ENCODE measurements around the gene ZSWIM4. TPM values are rescaled to one million over a fixed set of nuclear protein-coding genes. Genes with fewer than 3 reads are reported as not detected.
A peak's percentile ranks its signal among the peaks of the same experiment; 100 is the strongest.

Gene ZSWIM4
- total and polyA plus RNA-seq, 8 donors, result 2.2 to 14.0 (median 3.9) TPM

DNA sequence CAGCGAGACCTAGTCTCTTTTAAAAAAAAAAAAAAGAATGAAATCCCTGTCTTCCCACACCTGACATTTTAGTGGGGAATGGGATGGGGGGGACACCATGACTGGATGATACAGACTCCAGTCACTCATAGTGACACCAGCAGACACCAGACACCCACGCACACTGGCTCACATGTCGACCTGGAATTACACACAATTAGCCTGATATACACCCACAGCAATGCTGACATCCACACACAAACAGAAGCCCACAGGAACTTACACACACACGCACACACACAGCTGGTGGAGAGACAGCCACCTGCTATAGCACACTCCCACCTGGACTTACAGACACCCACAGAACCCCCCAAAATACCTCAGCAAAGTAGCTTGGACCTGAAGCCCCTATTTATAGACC is 73.4 kb downstream of the ZSWIM4 start:
- WGBS, 5 donors, result 77 to 93% (median 80%) methylated on average over 2 to 4 of the region's 4 CpGs
- Histone ChIP-seq H3K9me3 (no peaks in the 10 kb centered on the region), H3K4me3 (no peak overlapping the region), H3K27ac (no peak overlapping the region), H3K36me3 (no peaks in the 10 kb centered on the region), H3K4me1 (peaks cover 15 to 39% (median 31%) of the 10 kb centered on the region in 4 donors), H3K27me3 (peaks cover 0 to 43% (median 9%) of the 10 kb centered on the region in 3 donors)
- intact Hi-C loops (cut with DNase I; ENCODE audit: low total_unique reads), result loop anchor here (10.0 kb wide), 1 partner anchor 274 kb away; no protein-coding TSS in a partner anchor
- TF ChIP-seq CTCF (IDR thresholded peaks at IDR 0.05) (no peak), POLR2AphosphoS5 (IDR thresholded peaks at IDR 0.05) (no peak), POLR2A (IDR thresholded peaks at IDR 0.05) (no peak), EP300 (IDR thresholded peaks at IDR 0.05) (no peak)
- no peak for DNase-seq

GRCh38 chr19:13869281-13869680 is 74.0 kb downstream of the ZSWIM4 start:
- H3K9me3 ChIP-seq, result no peaks in the 10 kb centered on the region
- DNase-seq, result no peak
- peaks cover 0 to 40% (median 9%) of the 10 kb centered on the region in 3 donors for H3K27me3 ChIP-seq
- no peak overlapping the region for H3K4me3 ChIP-seq
- intact Hi-C loops (cut with DNase I; ENCODE audit: low total_unique reads), result loop anchor here (10.0 kb wide), 1 partner anchor 274 kb away; no protein-coding TSS in a partner anchor
- 76 to 84% (median 78%) methylated on average over 11 to 13 of the region's 13 CpGs for WGBS, 5 donors
- H3K36me3 ChIP-seq, result no peaks in the 10 kb centered on the region
- no peak overlapping the region for H3K27ac ChIP-seq
- peaks cover 15 to 34% (median 29%) of the 10 kb centered on the region in 4 donors for H3K4me1 ChIP-seq
- TF ChIP-seq EP300 (IDR thresholded peaks at IDR 0.05) (no peak), POLR2A (IDR thresholded peaks at IDR 0.05) (no peak), CTCF (IDR thresholded peaks at IDR 0.05) (no peak), POLR2AphosphoS5 (IDR thresholded peaks at IDR 0.05) (no peak)

DNA sequence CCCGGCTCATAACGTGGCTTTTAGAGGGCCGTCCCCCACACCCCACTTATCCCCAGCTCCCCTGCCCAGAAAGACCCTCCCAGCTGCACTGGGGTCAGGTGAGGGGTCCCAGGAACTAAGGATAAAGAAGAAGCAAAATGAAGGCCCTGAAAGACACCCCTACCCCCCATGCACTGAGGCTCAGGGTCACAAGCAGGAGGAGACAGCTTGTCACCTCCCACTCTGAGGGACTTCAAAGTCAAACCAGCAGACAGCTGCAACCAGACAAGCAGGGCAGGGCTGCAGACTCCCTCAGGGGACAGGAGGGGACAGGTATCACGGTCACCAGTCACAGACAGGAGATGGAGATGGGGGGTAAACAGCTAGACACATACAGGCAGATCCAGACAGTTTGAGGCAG is 75.6 kb downstream of the ZSWIM4 start:
- no peak for TF ChIP-seq CTCF (IDR thresholded peaks at IDR 0.05)
- no peak for TF ChIP-seq EP300 (IDR thresholded peaks at IDR 0.05)
- TF ChIP-seq POLR2AphosphoS5 (IDR thresholded peaks at IDR 0.05), result no peak
- no peak for TF ChIP-seq POLR2A (IDR thresholded peaks at IDR 0.05)
- 85 to 96% (median 91%) methylated on average over 4 of the region's 4 CpGs for WGBS, 5 donors
- Histone ChIP-seq H3K27ac (no peak overlapping the region), H3K27me3 (peaks cover 0 to 24% (median 4%) of the 10 kb centered on the region in 3 donors), H3K4me3 (no peak overlapping the region), H3K9me3 (no peaks in the 10 kb centered on the region), H3K4me1 (peaks cover 14 to 19% (median 18%) of the 10 kb centered on the region in 4 donors), H3K36me3 (no peaks in the 10 kb centered on the region)
- intact Hi-C loops (cut with DNase I; ENCODE audit: low total_unique reads), result no loop called here
- no peak for DNase-seq

DNA sequence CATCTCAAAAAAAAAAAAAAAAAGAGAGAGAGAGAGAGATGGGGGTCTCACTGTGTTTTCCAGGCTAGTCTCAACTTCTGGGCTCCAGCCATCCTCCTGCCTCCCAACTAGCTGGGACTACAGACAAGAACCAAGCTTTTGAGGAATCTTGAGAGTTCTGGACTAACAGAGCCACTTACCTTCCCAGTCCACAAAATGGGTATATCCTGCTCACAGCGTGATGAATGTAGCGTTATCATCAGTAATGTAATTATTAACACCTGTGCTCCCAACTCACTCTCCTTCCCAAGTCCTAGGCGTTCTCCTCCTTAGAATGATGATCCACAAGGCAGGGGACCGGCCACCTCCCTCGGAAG is 77.1 kb downstream of the ZSWIM4 start:
- TF ChIP-seq POLR2AphosphoS5 (IDR thresholded peaks at IDR 0.05) (no peak), CTCF (IDR thresholded peaks at IDR 0.05) (no peak), POLR2A (IDR thresholded peaks at IDR 0.05) (no peak), EP300 (IDR thresholded peaks at IDR 0.05) (no peak)
- peak overlapping the region; percentile 35 to 50 (median 44) for H3K4me3 ChIP-seq
- intact Hi-C loops (cut with DNase I; ENCODE audit: low total_unique reads), result no loop called here
- no peak for DNase-seq
- peaks cover 0 to 15% (median 0%) of the 10 kb centered on the region in 3 donors for H3K27me3 ChIP-seq
- no peaks in the 10 kb centered on the region for H3K9me3 ChIP-seq
- H3K4me1 ChIP-seq, result peaks cover 9 to 13% (median 11%) of the 10 kb centered on the region in 4 donors
- no peaks in the 10 kb centered on the region for H3K36me3 ChIP-seq
- WGBS, 5 donors, result 23 to 43% (median 28%) methylated on average over 5 of the region's 5 CpGs
- no peak overlapping the region for H3K27ac ChIP-seq

All from stomach (tissue), 9 donors.